ENCODE results near the gene ASB4.
"Not testable (repeated sequence)": the region's sequence is repeated elsewhere in the genome, so short reads cannot be mapped to it uniquely, and the experiment has no call there.

Gene ASB4

DNA sequence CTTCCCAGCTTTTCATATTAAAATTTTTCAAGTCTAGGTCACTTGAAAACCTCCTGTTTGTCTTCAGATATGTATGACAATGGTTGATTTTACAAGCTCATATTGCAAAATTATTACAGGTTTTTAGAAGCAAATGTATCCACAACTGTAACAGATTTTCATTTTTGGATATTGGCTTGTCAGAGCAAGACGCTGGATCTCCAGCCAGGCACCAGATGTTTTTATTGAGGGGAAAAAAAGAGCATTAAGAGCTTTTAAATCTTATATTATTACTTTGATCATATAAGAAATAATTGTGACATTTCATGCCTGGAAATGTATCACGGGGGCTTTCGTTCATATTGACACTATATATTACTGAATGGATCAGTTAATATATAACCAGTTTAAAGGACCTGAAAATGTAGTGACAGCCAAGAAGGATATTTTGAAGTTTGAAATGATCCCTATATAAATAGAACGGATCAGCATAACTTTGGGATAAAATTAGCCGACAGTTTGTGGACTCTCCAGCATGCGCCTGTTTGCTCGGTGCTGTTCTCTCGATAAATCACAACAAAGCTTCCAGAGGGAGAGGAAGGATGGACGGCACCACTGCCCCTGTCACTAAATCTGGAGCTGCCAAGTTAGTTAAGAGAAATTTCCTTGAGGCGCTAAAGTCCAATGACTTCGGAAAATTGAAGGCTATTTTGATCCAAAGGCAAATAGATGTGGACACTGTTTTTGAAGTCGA is at the start of gene ASB4:
Gene ASB4, plus strand, starts transcription at position 553 of the 733 bp plus-strand sequence. Its CDS starts 29 bp downstream, at position 582.
- DNase-seq (ENCODE audit: low read depth in 2 of 2) = no peak

- DNase-seq (ENCODE audit: low read depth in 2 of 2) = no peak
These were observed 49.3 kb upstream of the ASB4 start for GRCh38 chr7:95436407-95436806.

GRCh38 chr7:95440394-95441038 is 45.2 kb upstream of the ASB4 start:
- DNase-seq (ENCODE audit: low read depth in 2 of 2) = no peak

- DNase-seq (ENCODE audit: low read depth in 2 of 2) = no peak
These were observed 44.5 kb upstream of the ASB4 start for GRCh38 chr7:95441042-95441823.

DNA sequence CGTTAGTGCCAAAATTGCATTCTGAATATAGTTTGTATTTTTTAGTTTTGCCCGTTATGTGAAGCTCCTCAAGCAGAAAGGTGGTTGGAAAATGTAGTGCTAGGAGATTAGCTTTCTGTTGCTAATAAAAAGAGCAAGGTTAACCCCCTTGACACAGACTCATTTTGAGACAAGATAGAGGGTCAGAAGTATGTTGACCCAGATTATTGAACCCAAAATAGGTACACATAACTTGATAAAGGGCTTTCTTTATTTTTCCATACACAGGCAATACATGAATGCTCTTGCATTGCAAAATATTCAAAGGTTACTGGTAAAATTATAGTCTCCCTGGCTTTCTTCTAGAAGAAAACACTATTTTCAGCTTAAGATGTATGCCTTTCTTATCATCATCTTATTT is 40.9 kb upstream of the ASB4 start:
- DNase-seq (ENCODE audit: low read depth in 2 of 2) = no peak

- DNase-seq (ENCODE audit: low read depth in 2 of 2) = no peak
These were observed 39.1 kb upstream of the ASB4 start for GRCh38 chr7:95446618-95447017.

GRCh38 chr7:95454438-95455045 is 31.2 kb upstream of the ASB4 start:
- DNase-seq (ENCODE audit: low read depth in 2 of 2) = no peak

GRCh38 chr7:95457947-95458346 is 27.8 kb upstream of the ASB4 start:
- DNase-seq (ENCODE audit: low read depth in 2 of 2) = no peak

DNA sequence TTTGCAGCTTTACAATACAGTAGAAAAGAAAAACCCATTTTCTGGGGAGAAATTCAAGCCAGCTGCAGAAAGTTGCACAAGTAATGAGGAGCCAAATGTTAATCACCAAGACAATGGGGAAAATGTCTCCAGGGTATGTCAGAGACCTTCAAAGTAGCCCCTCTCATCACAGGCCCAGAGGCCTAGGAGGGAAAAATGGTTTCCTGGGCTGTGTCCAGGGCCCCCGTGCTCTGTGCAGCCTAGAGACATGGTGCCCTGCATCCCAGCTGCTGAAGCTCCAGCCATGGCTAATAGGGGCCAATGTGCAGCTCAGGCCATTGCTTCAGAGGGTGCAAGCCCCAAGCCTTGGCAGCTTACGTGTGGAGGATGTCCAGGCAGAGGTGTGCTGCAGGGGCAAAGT is 25.1 kb upstream of the ASB4 start:
- DNase-seq (ENCODE audit: low read depth in 2 of 2) = not testable (repeated sequence)

DNA sequence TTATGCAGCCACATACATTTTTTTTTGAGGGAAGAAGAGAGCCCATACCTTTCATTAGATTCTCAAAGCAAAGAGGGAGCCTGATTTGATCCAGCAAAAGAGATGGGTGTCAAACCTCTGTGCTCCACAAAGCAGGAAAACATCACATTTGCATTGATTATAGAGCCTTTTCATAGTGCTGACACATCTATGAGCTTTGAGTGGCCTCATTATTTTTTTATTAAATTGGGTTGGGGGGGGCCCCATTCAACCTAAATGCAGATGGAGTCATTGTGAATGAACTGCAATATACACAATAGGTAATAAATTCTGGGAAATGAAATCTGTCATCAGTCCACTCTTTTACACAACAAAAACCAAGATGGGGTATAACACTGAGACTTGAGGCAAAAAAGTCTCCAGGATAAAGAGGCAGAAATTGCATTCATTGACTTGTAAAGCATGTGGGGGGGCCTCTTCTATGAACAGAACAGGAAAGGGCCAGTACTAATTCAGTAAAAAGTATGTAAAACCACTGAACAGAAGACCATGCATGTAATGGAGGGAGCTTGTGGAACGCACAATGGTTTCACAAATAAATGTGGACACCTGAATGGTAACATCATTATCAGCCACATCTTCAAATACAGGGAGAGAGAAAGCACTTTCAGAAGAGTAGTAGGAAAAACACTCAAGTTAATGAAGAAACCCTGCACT is 17.7 kb upstream of the ASB4 start:
- DNase-seq (ENCODE audit: low read depth in 2 of 2) = no peak

- DNase-seq (ENCODE audit: low read depth in 2 of 2) = no peak
These were observed 16.6 kb upstream of the ASB4 start for GRCh38 chr7:95469187-95469586.

DNA sequence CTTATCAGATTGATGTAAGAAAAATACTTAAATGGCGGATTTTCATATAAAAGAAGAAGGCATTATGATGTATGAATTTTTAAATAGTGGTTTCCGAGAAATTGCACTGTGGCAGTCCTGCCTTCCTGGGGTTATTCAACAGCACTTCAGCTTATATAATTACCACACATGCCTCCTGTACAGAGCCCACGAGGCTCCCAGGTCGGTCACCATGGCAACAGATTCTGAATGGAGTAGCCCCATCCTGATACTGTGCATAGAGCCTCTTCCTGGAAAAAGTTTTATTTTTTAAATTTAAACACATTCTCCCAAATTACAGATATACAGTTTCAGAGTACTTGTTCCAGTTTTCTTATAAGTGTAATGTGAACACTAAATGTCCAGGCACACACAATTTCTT is 15.9 kb upstream of the ASB4 start:
- no peak for DNase-seq (ENCODE audit: low read depth in 2 of 2)

- no peak for DNase-seq (ENCODE audit: low read depth in 2 of 2)
These were observed 15.3 kb upstream of the ASB4 start for GRCh38 chr7:95470452-95470851.

GRCh38 chr7:95471071-95471470 is 14.7 kb upstream of the ASB4 start:
- no peak for DNase-seq (ENCODE audit: low read depth in 2 of 2)

DNA sequence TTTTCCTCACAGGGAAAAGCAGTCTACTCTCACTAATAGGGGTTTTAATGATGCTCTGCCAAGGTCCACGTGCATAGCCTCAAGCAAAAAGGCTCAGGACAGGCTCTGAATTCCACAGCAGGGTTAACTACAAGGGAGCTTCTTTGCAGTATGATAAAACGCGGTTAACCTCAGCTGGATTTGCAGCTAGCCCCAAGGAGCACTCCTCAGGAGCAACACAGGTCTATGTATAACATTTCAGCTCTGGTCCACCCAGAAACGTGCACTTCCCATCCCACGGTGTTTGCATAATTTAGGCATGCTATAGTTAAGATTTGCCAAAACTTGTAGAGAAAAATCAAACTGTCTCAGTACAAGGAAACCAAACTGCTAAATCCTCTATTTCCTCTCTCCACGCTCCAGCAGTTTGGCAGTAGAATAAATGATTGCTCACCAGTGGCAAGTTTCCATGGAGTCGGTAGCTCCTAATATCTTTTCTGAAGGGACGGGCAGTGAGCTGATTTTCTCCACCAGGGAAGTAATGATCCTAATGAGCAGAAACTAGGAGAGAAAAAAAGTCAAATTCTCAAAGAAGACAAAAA is 13.1 kb upstream of the ASB4 start:
- no peak for DNase-seq (ENCODE audit: low read depth in 2 of 2)

- no peak for DNase-seq (ENCODE audit: low read depth in 2 of 2)
These were observed 12.3 kb upstream of the ASB4 start for GRCh38 chr7:95473276-95473985.

DNA sequence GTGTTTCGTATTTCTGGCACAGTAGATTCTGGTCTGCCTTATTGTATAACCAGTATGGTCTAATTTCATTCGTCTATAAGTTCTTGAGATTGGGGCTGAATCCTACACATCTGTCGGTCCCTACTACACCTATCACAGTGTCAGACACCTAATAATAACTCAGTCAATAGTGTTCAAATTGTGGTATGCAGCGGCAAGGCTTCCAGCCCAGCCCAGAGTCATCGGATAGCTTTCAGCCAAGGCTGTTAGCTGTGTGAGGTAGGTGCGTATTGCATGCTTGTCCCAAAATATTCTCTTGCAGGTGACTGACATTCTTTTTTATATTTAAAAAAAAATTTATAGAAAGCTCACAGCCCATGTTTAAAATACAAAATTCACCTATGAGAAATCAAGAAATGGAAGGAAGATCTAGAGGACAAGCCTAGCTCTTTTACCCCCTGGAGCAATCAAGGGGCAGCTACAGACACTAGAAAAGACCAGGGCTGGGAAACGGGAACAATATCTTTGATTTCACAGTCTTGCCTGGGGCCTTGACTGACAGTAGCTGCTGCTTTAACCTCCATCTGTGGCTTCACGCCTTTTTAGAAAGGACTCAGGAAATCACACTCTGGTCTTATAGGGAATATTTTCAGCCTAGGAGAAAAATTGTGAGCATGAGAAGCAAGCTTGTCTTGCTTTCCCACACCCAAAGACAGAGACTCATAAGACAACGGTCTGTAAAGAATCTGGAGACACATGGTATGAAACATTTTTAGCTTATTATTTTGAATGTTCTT is 9.5 kb upstream of the ASB4 start:
- DNase-seq (ENCODE audit: low read depth in 2 of 2) = no peak

GRCh38 chr7:95476904-95477594 is 8.7 kb upstream of the ASB4 start:
- DNase-seq (ENCODE audit: low read depth in 2 of 2) = peak; percentile 8 to 12

All from stimulated activated CD8-positive, alpha-beta memory T cell treated with anti-CD3 and anti-CD28 coated beads, Interleukin-2, amount 100 ng/mL, for 48 hours (primary cell).